Large intestine (tissue), 3 donors: ENCODE data around the gene POLR2J. TPM values are rescaled to one million over a fixed set of nuclear protein-coding genes. Genes with fewer than 3 reads are reported as not detected.
"Not testable (repeated sequence)": the region's sequence is repeated elsewhere in the genome, so short reads cannot be mapped to it uniquely, and the experiment has no call there.

ENCODE experiments used
- DNase-seq, 2 donors: peaks; one replicate each; pipeline versions ENCODE4 v3.0.0 to v3.0.0-alpha.2; 2013
- H3K27ac ChIP-seq: one replicate; pipeline ENCODE4 v1.5.1; 2013; ENCODE audit warnings: low read length
- H3K27me3 ChIP-seq: 2 replicates; pipeline ENCODE4 v1.6.1; 2013; ENCODE audit warnings: low read length; ENCODE audit not compliant: control insufficient read depth, insufficient read depth
- H3K36me3 ChIP-seq: 2 replicates; pipeline ENCODE4 v1.6.1; 2013; ENCODE audit warnings: low read length; ENCODE audit not compliant: control insufficient read depth, insufficient read depth
- H3K4me1 ChIP-seq: one replicate; pipeline ENCODE4 v1.6.1; 2013; ENCODE audit warnings: low read length; ENCODE audit not compliant: control insufficient read depth, insufficient read depth
- H3K4me3 ChIP-seq: one replicate; pipeline ENCODE4 v1.5.1; 2013; ENCODE audit warnings: low read length
- H3K9me3 ChIP-seq: one replicate; pipeline ENCODE4 v1.6.1; 2013; ENCODE audit warnings: mild to moderate bottlenecking, low read depth, low read length, moderate library complexity; ENCODE audit not compliant: control insufficient read depth
- WGBS: methylation state at CpG from one replicate; pipeline ENCODE4 v1.1.5; 2013; ENCODE audit warnings: low lambda C conversion rate; ENCODE audit not compliant: insufficient coverage; 5-methylcytosine and 5-hydroxymethylcytosine counted together
- polyA plus RNA-seq: library from polyadenylated mRNA; unstranded; fragments of 120-200 nt; gene quantifications from one replicate; pipeline ENCODE4 v1.2.1, GENCODE V29; 2013

The POLR2J gene
- polyA plus RNA-seq, 1 donor, result 50.7 TPM

DNA sequence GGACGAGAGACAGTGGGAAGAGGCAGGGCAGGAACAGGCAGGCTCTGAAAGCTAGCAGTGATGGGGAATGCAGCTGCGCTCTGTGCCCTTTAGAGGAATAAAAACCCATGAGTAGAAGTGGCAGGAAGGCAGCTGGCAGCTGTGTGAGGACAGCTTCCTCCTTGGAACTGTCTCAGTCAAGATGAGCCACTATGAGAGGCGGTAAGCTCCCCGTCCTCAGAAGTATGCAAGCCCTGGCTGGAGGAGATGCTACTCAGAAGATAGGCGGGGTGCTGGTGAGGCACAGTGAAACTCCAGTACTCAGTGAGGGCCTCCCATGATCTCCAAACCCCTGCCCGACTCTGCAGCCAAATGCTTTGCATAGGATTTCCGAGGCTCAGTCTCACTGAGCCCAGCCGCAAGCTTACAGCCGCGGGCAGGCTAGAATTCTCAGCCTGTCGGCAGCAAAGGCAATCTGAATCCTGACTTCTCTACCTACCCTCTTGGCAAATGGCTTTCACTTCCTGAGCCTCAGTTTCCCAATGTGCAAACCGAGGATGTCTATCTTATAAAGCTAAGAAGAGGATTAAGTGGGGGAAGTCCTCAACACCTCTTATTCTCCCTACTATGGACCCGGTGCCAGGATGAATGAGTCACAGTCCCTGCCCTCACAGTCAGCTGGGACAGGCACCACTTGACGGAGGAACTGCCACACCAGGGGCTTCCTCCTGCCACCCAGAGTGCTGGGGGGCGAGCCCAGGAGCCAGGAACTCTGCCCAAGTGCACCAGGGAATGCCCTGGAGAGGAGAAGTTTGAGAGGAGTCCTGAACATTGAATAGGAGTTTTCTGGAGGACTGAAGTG lies 36.4 kb upstream of the POLR2J start:
- not testable (repeated sequence) for H3K27me3 ChIP-seq, H3K27ac ChIP-seq, H3K4me1 ChIP-seq, H3K4me3 ChIP-seq, H3K9me3 ChIP-seq, H3K36me3 ChIP-seq, DNase-seq
- no CpG with 5 or more reads among the region's 15 CpGs for WGBS

DNA sequence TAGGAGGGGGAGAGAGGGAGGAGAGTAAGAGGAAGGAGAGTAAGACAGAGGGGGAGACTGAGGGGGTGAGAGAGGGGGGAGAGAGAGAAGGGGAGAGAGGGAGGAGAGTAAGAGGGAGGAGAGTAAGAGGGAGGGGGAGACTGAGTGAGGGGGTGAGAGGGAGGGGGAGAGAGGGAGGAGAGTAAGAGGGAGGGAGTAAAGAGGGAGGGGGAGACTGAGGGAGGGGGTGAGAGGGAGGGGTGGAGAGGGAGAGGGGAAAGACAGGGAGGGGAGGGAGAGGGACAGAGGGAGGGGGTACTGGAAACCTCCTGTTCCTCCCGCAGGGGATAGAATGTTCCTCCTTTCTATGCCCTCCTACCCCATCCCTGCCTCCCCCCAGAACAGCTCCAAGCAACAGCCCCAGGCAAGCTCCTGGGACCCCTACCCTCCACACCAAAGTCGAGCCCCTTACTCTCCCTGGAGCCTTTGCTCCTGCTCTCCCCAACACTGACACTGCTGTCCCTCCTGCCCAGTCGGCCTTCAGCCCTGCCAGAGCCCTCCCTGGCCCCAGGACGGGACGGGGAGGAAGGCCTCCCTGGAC lies 34.0 kb upstream of the POLR2J start:
- WGBS, result no CpG with 5 or more reads among the region's 5 CpGs
- not testable (repeated sequence) for H3K4me3 ChIP-seq, H3K27ac ChIP-seq

DNA sequence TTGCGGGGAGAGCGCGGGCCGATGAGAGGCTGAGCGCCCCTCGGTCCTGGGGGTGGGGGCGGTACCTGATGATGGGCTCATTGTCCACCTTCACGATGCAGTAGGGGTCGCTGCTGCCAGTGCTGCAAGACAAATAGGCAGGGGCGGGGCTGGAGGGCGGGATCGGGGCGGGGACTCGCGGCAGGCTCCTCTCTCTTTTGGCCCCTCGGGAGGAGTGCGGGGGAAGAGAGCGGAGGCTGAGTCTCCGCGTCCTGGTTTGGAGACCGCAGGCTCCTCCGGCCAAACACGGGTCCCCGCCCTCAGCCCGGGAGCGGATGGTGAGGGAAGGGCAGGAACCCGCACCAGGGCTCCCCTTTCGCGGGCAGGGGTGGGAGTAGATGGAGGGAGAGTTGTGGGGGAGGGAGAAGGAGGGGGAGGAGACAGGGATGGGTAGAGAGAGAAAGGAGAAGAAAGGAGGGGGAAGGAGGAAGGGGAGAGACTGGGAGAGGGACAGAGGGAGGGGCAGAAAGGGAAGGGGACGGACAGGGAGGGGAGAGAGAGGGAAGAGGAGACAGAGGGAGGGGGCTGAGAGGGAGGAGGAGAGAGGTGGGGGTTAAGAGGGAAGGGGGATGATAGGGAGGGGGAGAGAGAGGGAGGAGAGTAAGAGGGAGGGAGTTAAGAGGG lies 33.3 kb upstream of the POLR2J start:
- WGBS, result no CpG with 5 or more reads among the region's 30 CpGs
- not testable (repeated sequence) for H3K4me3 ChIP-seq, H3K36me3 ChIP-seq, H3K27ac ChIP-seq, H3K27me3 ChIP-seq, H3K4me1 ChIP-seq, H3K9me3 ChIP-seq, DNase-seq

More for the DNA sequence above, 34.0 kb upstream of the POLR2J start:
- not testable (repeated sequence) for H3K27me3 ChIP-seq, H3K4me1 ChIP-seq, H3K36me3 ChIP-seq, H3K9me3 ChIP-seq
- DNase-seq, result peak; percentile 74 to 79

DNA sequence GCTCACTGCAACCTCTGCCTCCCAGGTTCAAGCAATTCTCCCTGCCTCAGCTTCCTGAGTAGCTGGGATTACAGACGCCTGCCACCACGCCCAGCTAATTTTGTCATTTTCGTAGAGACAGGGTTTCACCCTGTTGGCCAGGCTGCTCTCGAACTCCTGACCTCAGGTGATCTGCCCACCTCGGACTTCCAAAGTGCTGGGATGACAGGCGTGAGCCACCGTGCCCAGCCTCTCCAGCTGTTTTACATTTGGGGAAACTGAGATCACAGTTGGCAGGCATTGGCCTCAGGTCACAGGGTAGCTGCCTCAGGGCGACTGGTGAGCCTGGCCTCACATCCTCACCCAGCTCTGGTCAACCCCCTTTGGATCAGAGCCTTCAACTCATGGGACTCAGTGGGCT lies 31.9 kb upstream of the POLR2J start:
- not testable (repeated sequence) for H3K27ac ChIP-seq, H3K36me3 ChIP-seq, H3K4me1 ChIP-seq, DNase-seq, H3K27me3 ChIP-seq, H3K9me3 ChIP-seq, H3K4me3 ChIP-seq
- no CpG with 5 or more reads among the region's 8 CpGs for WGBS

DNA sequence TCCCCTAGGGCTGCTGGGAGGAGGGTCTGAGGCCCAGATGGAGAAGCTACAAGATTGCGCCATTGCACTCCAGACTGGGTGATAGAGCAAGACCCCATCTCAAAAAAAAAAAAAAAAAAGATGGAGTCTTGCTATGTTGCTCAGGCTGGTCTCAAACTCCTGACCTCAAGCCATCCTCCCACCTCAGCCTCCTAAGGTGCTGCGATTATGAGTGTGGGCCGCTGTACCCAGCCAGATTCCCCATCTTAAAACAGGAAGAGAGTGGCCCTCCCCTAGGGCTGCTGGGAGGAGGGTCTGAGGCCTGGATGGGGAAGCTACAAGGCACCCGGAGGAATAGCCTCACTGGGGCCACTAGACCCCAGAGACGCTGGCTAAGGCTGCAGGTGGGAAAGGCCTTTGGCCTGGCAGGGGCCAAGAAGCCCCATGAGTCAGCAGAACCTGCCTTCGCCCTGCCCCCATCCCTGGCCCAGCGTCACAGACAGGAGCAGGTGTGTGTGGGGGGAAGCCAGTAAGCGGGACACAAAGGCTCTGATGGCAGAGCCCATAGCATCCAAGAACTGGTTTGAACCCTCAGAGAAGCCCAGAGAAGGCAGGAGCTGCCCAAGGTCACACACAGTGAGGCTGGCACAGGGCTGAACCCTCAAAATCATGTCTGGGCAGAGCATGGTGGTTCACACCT lies 28.8 kb upstream of the POLR2J start:
- H3K27me3 ChIP-seq, H3K36me3 ChIP-seq, DNase-seq, H3K27ac ChIP-seq, H3K9me3 ChIP-seq, H3K4me3 ChIP-seq, H3K4me1 ChIP-seq: not testable (repeated sequence)
- no CpG with 5 or more reads among the region's 8 CpGs for WGBS

DNA sequence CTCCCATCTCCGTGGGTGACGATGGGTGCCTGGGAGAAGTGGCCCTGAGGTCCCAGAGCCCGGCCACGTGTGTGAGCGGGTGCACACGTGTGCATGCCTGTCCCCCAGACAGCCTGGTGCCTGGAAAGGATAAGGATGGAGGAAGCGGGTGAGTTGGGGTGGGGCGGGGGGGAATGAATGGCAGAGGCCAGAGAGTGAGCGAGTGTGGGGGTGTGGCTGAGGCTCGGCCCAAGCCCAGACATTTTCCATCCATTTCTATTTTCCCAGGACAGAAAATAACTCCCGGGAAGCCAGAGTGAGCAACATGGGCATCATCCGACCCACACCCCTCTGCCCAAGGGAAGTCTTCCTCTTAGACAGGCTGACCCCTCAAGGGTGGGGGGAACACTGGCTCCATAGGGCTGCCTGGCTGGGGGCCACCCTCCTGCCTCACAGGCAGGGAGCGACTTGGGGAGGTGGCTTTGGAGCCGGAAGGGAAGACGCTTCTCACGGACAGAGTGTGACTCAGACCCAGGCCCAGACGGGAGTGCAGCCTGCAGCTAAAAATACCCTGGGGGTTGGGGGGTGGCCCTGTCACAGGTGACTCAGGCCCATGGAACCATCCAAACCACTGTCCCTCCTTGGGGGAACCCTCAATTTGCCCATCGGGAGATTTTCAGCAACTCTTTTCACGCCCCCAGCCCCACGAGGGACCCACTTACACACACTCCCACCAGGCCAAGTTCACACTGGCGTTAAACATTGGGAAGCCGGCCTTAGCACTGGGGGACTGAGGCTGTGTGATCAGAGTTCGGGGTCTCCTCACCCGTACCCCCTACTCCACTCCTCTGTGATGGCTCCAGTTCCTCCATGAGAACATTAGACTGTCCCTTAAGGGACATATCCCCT lies 26.8 kb upstream of the POLR2J start:
- no CpG with 5 or more reads among the region's 24 CpGs for WGBS
- H3K27me3 ChIP-seq, H3K36me3 ChIP-seq, DNase-seq, H3K4me3 ChIP-seq, H3K27ac ChIP-seq, H3K4me1 ChIP-seq, H3K9me3 ChIP-seq: not testable (repeated sequence)

DNA sequence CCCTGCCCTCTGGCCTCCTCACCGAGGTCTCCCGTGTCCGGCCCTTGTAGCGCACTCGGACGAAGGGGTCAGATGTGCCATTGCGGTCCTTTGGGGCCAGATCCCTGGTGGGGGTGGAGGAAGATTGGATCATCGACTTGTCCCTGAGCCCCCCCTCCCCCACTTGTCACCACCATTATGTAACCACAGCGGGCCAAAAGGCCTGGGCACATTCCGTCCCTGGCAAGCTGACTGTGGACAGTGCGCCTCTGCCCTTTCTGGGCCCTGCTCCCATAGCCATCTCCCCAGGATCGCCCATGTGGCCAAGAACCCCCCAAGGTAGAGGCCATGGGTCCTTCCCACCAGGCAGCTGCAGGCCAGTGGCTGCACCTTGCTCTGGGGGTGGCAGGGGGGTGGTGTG lies 24.4 kb upstream of the POLR2J start:
- not testable (repeated sequence) for H3K27me3 ChIP-seq, DNase-seq, H3K4me3 ChIP-seq, H3K9me3 ChIP-seq, H3K27ac ChIP-seq, H3K4me1 ChIP-seq, H3K36me3 ChIP-seq
- WGBS, result no CpG with 5 or more reads among the region's 12 CpGs

DNA sequence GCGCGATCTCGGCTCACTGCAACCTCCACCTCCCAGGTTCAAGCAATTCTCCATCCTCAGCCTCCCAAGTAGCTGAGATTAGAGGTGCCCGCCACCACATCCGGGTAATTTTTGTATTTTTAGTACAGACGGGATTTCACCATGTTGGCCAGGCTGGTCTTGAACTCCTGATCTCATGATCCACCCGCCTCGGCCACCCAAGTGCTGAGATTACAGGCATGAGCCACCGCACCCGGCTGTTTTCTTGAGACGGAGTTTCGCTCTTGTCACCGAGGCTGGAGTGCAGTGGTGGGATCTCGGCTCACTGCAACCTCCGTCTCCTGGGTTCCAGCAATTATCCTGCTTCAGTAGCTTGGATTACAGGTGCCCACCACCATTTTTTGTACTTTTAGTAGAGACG lies 19.6 kb upstream of the POLR2J start:
- H3K36me3 ChIP-seq, H3K9me3 ChIP-seq, H3K4me1 ChIP-seq, DNase-seq, H3K27ac ChIP-seq, H3K4me3 ChIP-seq, H3K27me3 ChIP-seq: not testable (repeated sequence)
- WGBS, result no CpG with 5 or more reads among the region's 16 CpGs

DNA sequence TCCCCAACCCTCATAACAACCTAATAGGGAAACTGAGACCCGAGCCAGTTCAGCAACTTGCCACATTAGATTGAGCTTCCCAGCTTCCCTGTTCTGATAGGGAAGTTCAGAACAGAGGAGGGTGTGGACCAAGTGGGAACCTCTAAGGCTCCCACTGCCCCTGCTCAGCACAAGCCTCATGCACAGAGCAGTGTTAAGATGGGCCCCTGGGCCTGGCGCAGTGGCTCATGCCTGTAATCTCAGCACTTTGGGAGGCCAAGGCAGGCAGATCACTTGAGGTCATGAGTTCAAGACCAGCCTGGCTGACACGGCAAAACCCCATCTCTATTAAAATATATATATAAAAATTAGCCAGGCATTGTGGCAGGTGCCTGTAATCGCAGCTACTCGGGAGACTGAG lies 18.6 kb upstream of the POLR2J start:
- not testable (repeated sequence) for DNase-seq

DNA sequence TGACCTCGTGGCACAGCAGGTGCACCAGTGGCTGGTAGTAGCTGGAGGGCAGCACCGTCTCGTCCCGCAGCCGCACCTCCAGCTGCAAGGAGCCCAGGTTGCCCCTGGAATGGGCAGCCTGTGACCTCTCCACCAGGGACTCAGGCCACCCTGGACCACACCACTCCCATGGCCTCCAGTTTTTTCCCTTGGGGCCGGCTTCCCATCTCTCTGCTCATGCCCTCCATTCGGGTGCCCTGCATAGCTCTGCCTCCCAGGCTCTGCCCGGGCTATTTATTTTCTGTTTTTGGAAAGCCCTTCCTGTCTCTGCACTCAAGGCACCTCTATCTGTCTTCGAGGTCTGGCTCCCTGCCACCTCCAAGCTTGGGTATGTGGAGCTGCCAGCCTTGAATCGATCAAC lies 18.1 kb upstream of the POLR2J start:
- H3K36me3 ChIP-seq, H3K27ac ChIP-seq, H3K27me3 ChIP-seq, H3K4me1 ChIP-seq, H3K9me3 ChIP-seq, H3K4me3 ChIP-seq, DNase-seq: not testable (repeated sequence)
- no CpG with 5 or more reads among the region's 10 CpGs for WGBS

More for the DNA sequence above, 18.6 kb upstream of the POLR2J start:
- H3K4me3 ChIP-seq, H3K9me3 ChIP-seq, H3K27me3 ChIP-seq, H3K4me1 ChIP-seq, H3K27ac ChIP-seq, H3K36me3 ChIP-seq: not testable (repeated sequence)
- no CpG with 5 or more reads among the region's 5 CpGs for WGBS
